GM13976 (cell line): ENCODE results near the gene SERPINI1.

Experiments
- DNase-seq: peaks from one replicate; pipeline ENCODE4 v3.0.0; 2012; ENCODE audit warnings: low spot score
- CTCF ChIP-seq: IDR thresholded peaks from 2 replicates; pipeline ENCODE4 v1.5.1; 2012; ENCODE audit warnings: borderline replicate concordance, mild to moderate bottlenecking; ENCODE audit not compliant: insufficient read depth; ENCODE audit errors: extremely low read depth, missing control alignments, control extremely low read depth
- in situ Hi-C: fragments of 300-500 bp; cut with MboI; formaldehyde crosslinking; loops from one replicate; pipeline ENCODE4 v1.12.0; 2022; ENCODE audit warnings: low sequenced_read_pairs, mixed read lengths, inconsistent platforms; ENCODE audit not compliant: unreplicated experiment

The SERPINI1 gene

GRCh38 chr3:167735233-167736138 is at the start of gene SERPINI1:
SERPINI1 (plus strand) TSS chr3:167735721; CDS start chr3:167789129, 53,408 bp downstream.
- DNase-seq = peak; percentile 69
- no peak for TF ChIP-seq CTCF
- in situ Hi-C loops = no loop called here

- in situ Hi-C loops = no loop called here
- no peak for TF ChIP-seq CTCF
- peak; percentile 65 for DNase-seq
Observed at GRCh38 chr3:167691366-167691765, 44.2 kb upstream of the SERPINI1 start.

GRCh38 chr3:167694121-167694520 is 41.4 kb upstream of the SERPINI1 start:
- no peak for DNase-seq
- no peak for TF ChIP-seq CTCF
- in situ Hi-C loops = no loop called here

GRCh38 chr3:167700046-167700445 is 35.5 kb upstream of the SERPINI1 start:
- no peak for DNase-seq
- TF ChIP-seq CTCF = no peak

GRCh38 chr3:167700926-167701325 is 34.6 kb upstream of the SERPINI1 start:
- in situ Hi-C loops = no loop called here
- DNase-seq = no peak
- no peak for TF ChIP-seq CTCF

More at GRCh38 chr3:167700046-167700445, 35.5 kb upstream of the SERPINI1 start:
- in situ Hi-C loops = no loop called here

GRCh38 chr3:167705840-167706239 is 29.7 kb upstream of the SERPINI1 start:
- in situ Hi-C loops = no loop called here
- DNase-seq = no peak
- TF ChIP-seq CTCF = no peak

GRCh38 chr3:167709690-167710089 is 25.8 kb upstream of the SERPINI1 start:
- no peak for DNase-seq
- in situ Hi-C loops = no loop called here
- TF ChIP-seq CTCF = no peak
